ENCODE data around the gene ALG9.
"Not testable (repeated sequence)": the region's sequence is repeated elsewhere in the genome, so short reads cannot be mapped to it uniquely, and the experiment has no call there.

Gene ALG9

GRCh38 chr11:111795334-111795985, 75.9 kb downstream of the ALG9 start:
- DNase-seq (ENCODE audit: low read depth in 2 of 2) = no peak

GRCh38 chr11:111793863-111794262, 77.5 kb downstream of the ALG9 start:
- DNase-seq (ENCODE audit: low read depth in 2 of 2) = no peak

GRCh38 chr11:111792955-111793500, 78.4 kb downstream of the ALG9 start:
- DNase-seq (ENCODE audit: low read depth in 2 of 2) = no peak

- DNase-seq (ENCODE audit: low read depth in 2 of 2) = no peak
These were observed 79.1 kb downstream of the ALG9 start for GRCh38 chr11:111792314-111792713.

- DNase-seq (ENCODE audit: low read depth in 2 of 2) = no peak
These were observed 82.9 kb downstream of the ALG9 start for GRCh38 chr11:111788464-111788863.

GRCh38 chr11:111788051-111788450, 83.3 kb downstream of the ALG9 start:
- no peak for DNase-seq (ENCODE audit: low read depth in 2 of 2)

- no peak for DNase-seq (ENCODE audit: low read depth in 2 of 2)
These were observed 85.4 kb downstream of the ALG9 start for GRCh38 chr11:111785886-111786412.

GRCh38 chr11:111785076-111785475, 86.3 kb downstream of the ALG9 start:
- no peak for DNase-seq (ENCODE audit: low read depth in 2 of 2)

GRCh38 chr11:111784311-111784710, 87.1 kb downstream of the ALG9 start:
- DNase-seq (ENCODE audit: low read depth in 2 of 2) = not testable (repeated sequence)

- no peak for DNase-seq (ENCODE audit: low read depth in 2 of 2)
These were observed 89.2 kb downstream of the ALG9 start for GRCh38 chr11:111782109-111782741.

GRCh38 chr11:111779118-111779517, 92.3 kb downstream of the ALG9 start:
- no peak for DNase-seq (ENCODE audit: low read depth in 2 of 2)

- DNase-seq (ENCODE audit: low read depth in 2 of 2) = no peak
These were observed 93.3 kb downstream of the ALG9 start for GRCh38 chr11:111778047-111778558.

- no peak for DNase-seq (ENCODE audit: low read depth in 2 of 2)
These were observed 94.0 kb downstream of the ALG9 start for GRCh38 chr11:111777094-111778046.

GRCh38 chr11:111776398-111777093, 94.8 kb downstream of the ALG9 start:
- no peak for DNase-seq (ENCODE audit: low read depth in 2 of 2)

- no peak for DNase-seq (ENCODE audit: low read depth in 2 of 2)
These were observed 96.2 kb downstream of the ALG9 start for GRCh38 chr11:111774955-111775710.

GRCh38 chr11:111772535-111772934, 98.8 kb downstream of the ALG9 start:
- DNase-seq (ENCODE audit: low read depth in 2 of 2) = no peak

- not testable (repeated sequence) for DNase-seq (ENCODE audit: low read depth in 2 of 2)
These were observed 100.2 kb downstream of the ALG9 start for GRCh38 chr11:111771205-111771604.

- DNase-seq (ENCODE audit: low read depth in 2 of 2) = no peak
These were observed 100.7 kb downstream of the ALG9 start for GRCh38 chr11:111770581-111771134.

- DNase-seq (ENCODE audit: low read depth in 2 of 2) = no peak
These were observed 104.6 kb downstream of the ALG9 start for GRCh38 chr11:111766834-111767142.
